Left renal pelvis (tissue), 4 donors: ENCODE results near the gene PPP1R18. TPM values are rescaled to one million over a fixed set of nuclear protein-coding genes. Genes with fewer than 3 reads are reported as not detected.

Experiments used
- polyA plus RNA-seq, 4 donors: library from polyadenylated mRNA; unstranded; fragments of 120-200 nt; gene quantifications; one replicate each; pipeline ENCODE4 v1.2.1, GENCODE V29; 2013; ENCODE audit not compliant: insufficient read length in 4 of 4

PPP1R18 gene
- polyA plus RNA-seq, 4 donors = 34.3 to 56.4 (median 40.2) TPM

Other genes with a start within 250 kb of the PPP1R18 start
- gene HLA-E, start 197.1 kb downstream of the PPP1R18 start, polyA plus RNA-seq = 100 to 1,000 TPM; 105 to 113 (median 111) TPM
- gene GNL1, start 130.2 kb downstream of the PPP1R18 start, polyA plus RNA-seq = 100 to 1,000 TPM in 2 of 4 donors, 10 to 100 TPM in 2; 77.6 to 105 (median 93.8) TPM
- 10 to 100 TPM; 30.9 to 36.9 (median 33.2) TPM for gene PRR3, start 129.3 kb downstream of the PPP1R18 start, polyA plus RNA-seq
- gene ABCF1, start 115.2 kb downstream of the PPP1R18 start, polyA plus RNA-seq = 10 to 100 TPM; 55.7 to 74.9 (median 64.6) TPM
- gene PPP1R10, start 69.4 kb downstream of the PPP1R18 start, polyA plus RNA-seq = 10 to 100 TPM; 38.1 to 65.7 (median 57.1) TPM
- 10 to 100 TPM; 35.3 to 63.8 (median 55.4) TPM for gene MRPS18B, start 68.8 kb downstream of the PPP1R18 start, polyA plus RNA-seq
- gene ATAT1, start 59.8 kb downstream of the PPP1R18 start, polyA plus RNA-seq = 10 to 100 TPM; 33.7 to 66.4 (median 39.8) TPM
- 10 to 100 TPM; 10.5 to 30.0 (median 24.5) TPM for gene C6orf136, start 39.5 kb downstream of the PPP1R18 start, polyA plus RNA-seq
- 10 to 100 TPM; 28.8 to 51.3 (median 41.2) TPM for gene DHX16, start 13.6 kb downstream of the PPP1R18 start, polyA plus RNA-seq
- gene NRM, start 4.3 kb upstream of the PPP1R18 start, polyA plus RNA-seq = 10 to 100 TPM; 35.6 to 40.7 (median 38.1) TPM
- gene MDC1, start 30.6 kb upstream of the PPP1R18 start, polyA plus RNA-seq = 10 to 100 TPM; 34.7 to 49.0 (median 45.2) TPM
- gene TUBB, start 33.7 kb upstream of the PPP1R18 start, polyA plus RNA-seq = 1,000 to 10,000 TPM; 1,126 to 1,457 (median 1,265) TPM
- 100 to 1,000 TPM; 103 to 143 (median 138) TPM for gene FLOT1, start 56.0 kb upstream of the PPP1R18 start, polyA plus RNA-seq
- 10 to 100 TPM; 17.5 to 23.5 (median 21.3) TPM for gene IER3, start 57.9 kb upstream of the PPP1R18 start, polyA plus RNA-seq
- 100 to 1,000 TPM in 3 of 4 donors, 10 to 100 TPM in 1; 55.6 to 201 (median 156) TPM for gene DDR1, start 197.9 kb upstream of the PPP1R18 start, polyA plus RNA-seq
- gene GTF2H4, start 221.6 kb upstream of the PPP1R18 start, polyA plus RNA-seq = 10 to 100 TPM; 30.2 to 51.2 (median 44.1) TPM
- 10 to 100 TPM; 26.1 to 59.5 (median 35.3) TPM for gene VARS2, start 227.6 kb upstream of the PPP1R18 start, polyA plus RNA-seq
- 1 to 10 TPM in 1 of 4 donors, under 1 TPM in 3; 0.16 to 1.0 (median 0.82) TPM for gene SFTA2, start 245.5 kb upstream of the PPP1R18 start, polyA plus RNA-seq